ENCODE results near the gene RNASE4.

DNA sequence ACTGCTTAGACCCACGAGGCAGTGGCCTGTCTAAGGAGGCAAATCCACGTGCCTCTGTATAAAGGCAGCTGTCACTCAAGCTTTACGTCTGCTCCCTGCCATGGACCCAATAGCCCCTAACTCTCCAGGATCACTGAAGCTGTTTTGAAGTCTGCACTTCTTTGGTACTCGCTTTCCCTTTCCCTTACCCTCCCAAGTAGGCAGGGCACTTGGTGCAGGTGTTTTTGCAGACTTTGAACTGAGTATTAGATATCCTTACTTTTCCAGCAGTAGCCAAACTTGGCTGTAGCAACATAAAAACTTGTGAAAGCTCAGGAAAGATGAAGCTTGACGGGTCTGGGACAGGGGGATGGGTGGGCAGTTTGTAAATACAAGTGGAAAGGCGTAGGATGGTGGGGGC is 25.0 kb upstream of the RNASE4 start:
- TF ChIP-seq, protein P1, sequence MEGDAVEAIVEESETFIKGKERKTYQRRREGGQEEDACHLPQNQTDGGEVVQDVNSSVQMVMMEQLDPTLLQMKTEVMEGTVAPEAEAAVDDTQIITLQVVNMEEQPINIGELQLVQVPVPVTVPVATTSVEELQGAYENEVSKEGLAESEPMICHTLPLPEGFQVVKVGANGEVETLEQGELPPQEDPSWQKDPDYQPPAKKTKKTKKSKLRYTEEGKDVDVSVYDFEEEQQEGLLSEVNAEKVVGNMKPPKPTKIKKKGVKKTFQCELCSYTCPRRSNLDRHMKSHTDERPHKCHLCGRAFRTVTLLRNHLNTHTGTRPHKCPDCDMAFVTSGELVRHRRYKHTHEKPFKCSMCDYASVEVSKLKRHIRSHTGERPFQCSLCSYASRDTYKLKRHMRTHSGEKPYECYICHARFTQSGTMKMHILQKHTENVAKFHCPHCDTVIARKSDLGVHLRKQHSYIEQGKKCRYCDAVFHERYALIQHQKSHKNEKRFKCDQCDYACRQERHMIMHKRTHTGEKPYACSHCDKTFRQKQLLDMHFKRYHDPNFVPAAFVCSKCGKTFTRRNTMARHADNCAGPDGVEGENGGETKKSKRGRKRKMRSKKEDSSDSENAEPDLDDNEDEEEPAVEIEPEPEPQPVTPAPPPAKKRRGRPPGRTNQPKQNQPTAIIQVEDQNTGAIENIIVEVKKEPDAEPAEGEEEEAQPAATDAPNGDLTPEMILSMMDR (IDR thresholded peaks at IDR 0.05): no peak
- TF ChIP-seq POLR2A (IDR thresholded peaks at IDR 0.05) (no peak), POLR2AphosphoS5 (IDR thresholded peaks at IDR 0.05) (no peak)

Data from upper lobe of left lung (tissue), 4 donors.